GM23338 (cell line): ENCODE data around the gene ADGRD1. TPM values are rescaled to one million over a fixed set of nuclear protein-coding genes. Genes with fewer than 3 reads are reported as not detected.

Experiments
- ATAC-seq: fragments of 200-7000 bp; cut with Tn5 transposase; 3 replicates; pipeline ENCODE4 v1.9.1; 2020
- DNase-seq: peaks from one replicate; pipeline ENCODE4 v3.0.0-alpha.2; 2015; ENCODE audit warnings: low spot score
- H2AFZ ChIP-seq: fragments of 200-600 bp; sonication (generic); 2 replicates; pipeline ENCODE4 v1.8.0; 2016; ENCODE audit warnings: antibody characterized with exemption, mild to moderate bottlenecking, moderate library complexity
- H3F3A ChIP-seq: fragments of 200-600 bp; sonication (generic); replicated peaks from 2 replicates; pipeline ENCODE4 v1.8.0; 2017; ENCODE audit warnings: antibody characterized with exemption, mixed run types, low read depth
- H3K27ac ChIP-seq: fragments of 200-600 bp; sonication (generic); 2 replicates; pipeline ENCODE4 v1.6.1; 2016; ENCODE audit warnings: low read depth
- H3K27me3 ChIP-seq: fragments of 200-600 bp; sonication (generic); 2 replicates; pipeline ENCODE4 v1.8.0; 2016; ENCODE audit warnings: mild to moderate bottlenecking, mixed run types, moderate library complexity; ENCODE audit not compliant: insufficient read depth
- H3K36me3 ChIP-seq: fragments of 200-600 bp; sonication (generic); 2 replicates; pipeline ENCODE4 v1.8.0; 2016; ENCODE audit warnings: mild to moderate bottlenecking; ENCODE audit not compliant: insufficient read depth
- H3K4me1 ChIP-seq: fragments of 200-600 bp; sonication (generic); 2 replicates; pipeline ENCODE4 v1.8.0; 2016; ENCODE audit warnings: mild to moderate bottlenecking, moderate library complexity; ENCODE audit not compliant: insufficient read depth
- H3K4me2 ChIP-seq: fragments of 200-600 bp; sonication (generic); 2 replicates; pipeline ENCODE4 v1.7.1; 2017; ENCODE audit warnings: mixed run types
- H3K4me3 ChIP-seq: fragments of 200-600 bp; sonication (generic); 2 replicates; pipeline ENCODE4 v1.6.1; 2016; ENCODE audit warnings: mixed run types
- H3K79me2 ChIP-seq: fragments of 200-600 bp; sonication (generic); replicated peaks from 2 replicates; pipeline ENCODE4 v1.8.0; 2017; ENCODE audit warnings: mild to moderate bottlenecking; ENCODE audit not compliant: insufficient read depth
- H3K9me2 ChIP-seq: fragments of 200-600 bp; sonication (generic); 2 replicates; pipeline ENCODE4 v1.8.0; 2017; ENCODE audit not compliant: insufficient read depth
- H4K20me1 ChIP-seq: fragments of 200-600 bp; sonication (generic); replicated peaks from 2 replicates; pipeline ENCODE4 v1.8.0; 2017; ENCODE audit warnings: mild to moderate bottlenecking; ENCODE audit not compliant: insufficient read depth
- H3K27ac Mint-ChIP-seq: 2 replicates; pipeline ENCODE4 v1.8.0; 2020; ENCODE audit warnings: inconsistent platforms, mild to moderate bottlenecking, moderate library complexity, mixed read lengths
- H3K27me3 Mint-ChIP-seq: 3 replicates; pipeline ENCODE4 v1.8.0; 2022; ENCODE audit warnings: low read depth, mild to moderate bottlenecking, moderate library complexity, mixed read lengths, inconsistent platforms; ENCODE audit not compliant: insufficient read depth, poor library complexity
- H3K36me3 Mint-ChIP-seq: 3 replicates; pipeline ENCODE4 v1.8.0; 2021; ENCODE audit warnings: low read depth, mild to moderate bottlenecking, inconsistent platforms, moderate library complexity, mixed read lengths
- H3K4me1 Mint-ChIP-seq: 3 replicates; pipeline ENCODE4 v1.8.0; 2020; ENCODE audit warnings: mild to moderate bottlenecking, inconsistent platforms, mixed read lengths
- H3K4me3 Mint-ChIP-seq: 3 replicates; pipeline ENCODE4 v1.8.0; 2021; ENCODE audit warnings: moderate library complexity, mild to moderate bottlenecking, inconsistent platforms, mixed read lengths
- H3K9me3 Mint-ChIP-seq: 3 replicates; pipeline ENCODE4 v1.8.0; 2020; ENCODE audit warnings: moderate library complexity, mild to moderate bottlenecking, inconsistent platforms, mixed read lengths
- CREB1 ChIP-seq: fragments of 250-450 bp; sonication (Bioruptor Pico); IDR thresholded peaks from 2 replicates; pipeline ENCODE4 v1.5.0; 2020; ENCODE audit warnings: low read depth, mild to moderate bottlenecking, moderate library complexity
- CTCF ChIP-seq, 2 experiments: fragments of 200-600 bp in 1 of 2; sonication (generic) in 1 of 2; conservative IDR thresholded peaks; 2 replicates each; pipeline versions ENCODE4 v1.5.1 to v1.6.1; 2016 to 2017; ENCODE audit warnings: antibody characterized with exemption in 2 of 2, low read depth in 2 of 2, mild to moderate bottlenecking in 2 of 2, moderate library complexity in 1 of 2
- ETS1 ChIP-seq: IDR thresholded peaks from 2 replicates; pipeline ENCODE4 v1.6.1; 2016; ENCODE audit warnings: antibody characterized with exemption
- EZH2 ChIP-seq: fragments of 200-600 bp; sonication (generic); IDR thresholded peaks from one replicate; pipeline ENCODE4 v1.8.0; 2017; ENCODE audit warnings: antibody characterized with exemption, mild to moderate bottlenecking, low read depth; ENCODE audit not compliant: unreplicated experiment
- EZH2phosphoT487 ChIP-seq: fragments of 200-600 bp; sonication (generic); IDR thresholded peaks from one replicate; pipeline ENCODE4 v1.8.1; 2018; ENCODE audit warnings: antibody characterized with exemption; ENCODE audit not compliant: unreplicated experiment
- JUNB ChIP-seq: IDR thresholded peaks from one replicate; pipeline ENCODE4 v1.6.1; 2016; ENCODE audit warnings: antibody characterized with exemption; ENCODE audit not compliant: unreplicated experiment
- NANOG ChIP-seq: IDR thresholded peaks from 2 replicates; pipeline ENCODE4 v1.6.1; 2016; ENCODE audit warnings: antibody characterized with exemption, borderline replicate concordance
- POLR2AphosphoS5 ChIP-seq: IDR thresholded peaks from 2 replicates; pipeline ENCODE4 v1.6.1; 2016; ENCODE audit warnings: antibody characterized with exemption, low read depth
- STAT1 ChIP-seq: IDR thresholded peaks from one replicate; pipeline ENCODE4 v1.6.1; 2016; ENCODE audit warnings: antibody characterized with exemption; ENCODE audit not compliant: unreplicated experiment
- ZNF114 ChIP-seq: fragments of 250-450 bp; sonication (Bioruptor Pico); IDR thresholded peaks from 2 replicates; pipeline ENCODE4 v1.5.0; 2020; ENCODE audit warnings: mild to moderate bottlenecking, moderate library complexity
- ZNF331 ChIP-seq: fragments of 250-450 bp; sonication (Bioruptor Pico); IDR thresholded peaks from 2 replicates; pipeline ENCODE4 v1.5.0; 2020; ENCODE audit warnings: low read depth, mild to moderate bottlenecking, moderate library complexity
- ZNF462 ChIP-seq: fragments of 250-450 bp; sonication (Bioruptor Pico); IDR thresholded peaks from 2 replicates; pipeline ENCODE4 v1.5.0; 2020; ENCODE audit warnings: mild to moderate bottlenecking, moderate library complexity
- polyA plus RNA-seq: library from polyadenylated mRNA; unstranded; fragments of >200 nt; fragmentation: Nextera tagmentation; extraction: Ambion mirVana; gene quantifications from 2 replicates; pipeline ENCODE4 v1.2.1, GENCODE V29; 2016
- total RNA-seq: library from RNA; depleted of rRNA; stranded (reverse); fragments of >200 nt; shearing (Covaris generic); gene quantifications from 2 replicates; pipeline ENCODE4 v1.2.3, GENCODE V29; 2014
- TF ChIP-seq, protein P1 (sequence below): IDR thresholded peaks from one replicate; pipeline ENCODE4 v1.6.1; 2018; ENCODE audit warnings: antibody characterized with exemption; ENCODE audit not compliant: unreplicated experiment

ADGRD1 gene
- total and polyA plus RNA-seq, 2 experiments from 2014 or later = 1.4 TPM; not detected in 1

- TF ChIP-seq ZNF462 (CRISPR knock-in tag) = no peak
- no peak for TF ChIP-seq ZNF114 (CRISPR knock-in tag)
- no peak for TF ChIP-seq ETS1
- TF ChIP-seq CTCF (conservative IDR thresholded peaks at IDR 0.05; ENCODE audit: low read depth in 2 of 2) = no peak
- TF ChIP-seq EZH2 = no peak
- no peak for TF ChIP-seq ZNF331 (CRISPR knock-in tag)
- no peak for TF ChIP-seq EZH2phosphoT487
- TF ChIP-seq STAT1 = no peak
- TF ChIP-seq, protein P1, sequence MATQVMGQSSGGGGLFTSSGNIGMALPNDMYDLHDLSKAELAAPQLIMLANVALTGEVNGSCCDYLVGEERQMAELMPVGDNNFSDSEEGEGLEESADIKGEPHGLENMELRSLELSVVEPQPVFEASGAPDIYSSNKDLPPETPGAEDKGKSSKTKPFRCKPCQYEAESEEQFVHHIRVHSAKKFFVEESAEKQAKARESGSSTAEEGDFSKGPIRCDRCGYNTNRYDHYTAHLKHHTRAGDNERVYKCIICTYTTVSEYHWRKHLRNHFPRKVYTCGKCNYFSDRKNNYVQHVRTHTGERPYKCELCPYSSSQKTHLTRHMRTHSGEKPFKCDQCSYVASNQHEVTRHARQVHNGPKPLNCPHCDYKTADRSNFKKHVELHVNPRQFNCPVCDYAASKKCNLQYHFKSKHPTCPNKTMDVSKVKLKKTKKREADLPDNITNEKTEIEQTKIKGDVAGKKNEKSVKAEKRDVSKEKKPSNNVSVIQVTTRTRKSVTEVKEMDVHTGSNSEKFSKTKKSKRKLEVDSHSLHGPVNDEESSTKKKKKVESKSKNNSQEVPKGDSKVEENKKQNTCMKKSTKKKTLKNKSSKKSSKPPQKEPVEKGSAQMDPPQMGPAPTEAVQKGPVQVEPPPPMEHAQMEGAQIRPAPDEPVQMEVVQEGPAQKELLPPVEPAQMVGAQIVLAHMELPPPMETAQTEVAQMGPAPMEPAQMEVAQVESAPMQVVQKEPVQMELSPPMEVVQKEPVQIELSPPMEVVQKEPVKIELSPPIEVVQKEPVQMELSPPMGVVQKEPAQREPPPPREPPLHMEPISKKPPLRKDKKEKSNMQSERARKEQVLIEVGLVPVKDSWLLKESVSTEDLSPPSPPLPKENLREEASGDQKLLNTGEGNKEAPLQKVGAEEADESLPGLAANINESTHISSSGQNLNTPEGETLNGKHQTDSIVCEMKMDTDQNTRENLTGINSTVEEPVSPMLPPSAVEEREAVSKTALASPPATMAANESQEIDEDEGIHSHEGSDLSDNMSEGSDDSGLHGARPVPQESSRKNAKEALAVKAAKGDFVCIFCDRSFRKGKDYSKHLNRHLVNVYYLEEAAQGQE = no peak
- TF ChIP-seq CREB1 (CRISPR knock-in tag) = no peak
- no peak for TF ChIP-seq JUNB
- no peak for TF ChIP-seq NANOG
- no peak for TF ChIP-seq POLR2AphosphoS5
- ATAC-seq (no peak), DNase-seq (no peak)
- H3K36me3 Mint-ChIP-seq = peaks cover 10% of the 10 kb centered on the region; the same call in 2 of the 3 replicates
- Histone ChIP-seq H3K4me2 (no peak overlapping the region), H2AFZ (no peak overlapping the region), H3K9me2 (no peaks in the 10 kb centered on the region), H3K79me2 (no peaks in the 10 kb centered on the region), H3K4me3 (no peak overlapping the region), H3K27me3 (no peaks in the 10 kb centered on the region), H3K36me3 (0 out of 2 replicates have a peak, but pooled peaks cover 1% of the 10 kb centered on the region), H3F3A (no peaks in the 10 kb centered on the region), H3K4me1 (no peaks in the 10 kb centered on the region), H4K20me1 (no peaks in the 10 kb centered on the region), H3K27ac (no peak overlapping the region)
- H3K4me1 Mint-ChIP-seq = no peaks in the 10 kb centered on the region
- peaks cover 11% of the 10 kb centered on the region for H3K9me3 Mint-ChIP-seq
- no peak overlapping the region for H3K27ac Mint-ChIP-seq
- peaks cover 3% of the 10 kb centered on the region for H3K27me3 Mint-ChIP-seq
- no peak overlapping the region for H3K4me3 Mint-ChIP-seq
These were observed 50.5 kb downstream of the ADGRD1 start for GRCh38 chr12:131004166-131004565.
